ENCODE results near the gene KLF3. TPM values are rescaled to one million over a fixed set of nuclear protein-coding genes. Genes with fewer than 3 reads are reported as not detected.

Gene KLF3
- total RNA-seq, 1 donor from 2014 or later = 39.2 TPM

- TF ChIP-seq CTCF (IDR thresholded peaks at IDR 0.05; ENCODE audit: insufficient read depth, low read length, poor library complexity, severe bottlenecking) = no peak
- no peak for DNase-seq (ENCODE audit: low read depth)
- H3K27me3 ChIP-seq (ENCODE audit: control insufficient read depth, insufficient read depth, low read length) = no peaks in the 10 kb centered on the region
- H3K36me3 ChIP-seq (ENCODE audit: control insufficient read depth, insufficient read depth, low read length) = no peaks in the 10 kb centered on the region
- H3K4me3 ChIP-seq (ENCODE audit: low read depth, low read length) = no peak overlapping the region
These were observed 83.6 kb downstream of the KLF3 start for GRCh38 chr4:38747629-38748028.

- no peaks in the 10 kb centered on the region for H3K27me3 ChIP-seq (ENCODE audit: control insufficient read depth, insufficient read depth, low read length)
- DNase-seq (ENCODE audit: low read depth) = no peak
- TF ChIP-seq CTCF (IDR thresholded peaks at IDR 0.05; ENCODE audit: insufficient read depth, low read length, poor library complexity, severe bottlenecking) = no peak
- no peaks in the 10 kb centered on the region for H3K36me3 ChIP-seq (ENCODE audit: control insufficient read depth, insufficient read depth, low read length)
- no peak overlapping the region for H3K4me3 ChIP-seq (ENCODE audit: low read depth, low read length)
These were observed 85.3 kb downstream of the KLF3 start for GRCh38 chr4:38749336-38749735.

Other genes starting within 250 kb of the KLF3 start
- gene TLR10, start 118.8 kb downstream of the KLF3 start, total RNA-seq = not detected in 2 replicates
- 0.67 and 0.89 TPM in 2 replicates for gene TLR1, start 140.6 kb downstream of the KLF3 start, total RNA-seq
- 1.1 and 1.3 TPM in 2 replicates for gene TLR6, start 192.6 kb downstream of the KLF3 start, total RNA-seq
- 39.6 and 53.9 TPM in 2 replicates for gene FAM114A1, start 203.6 kb downstream of the KLF3 start, total RNA-seq

All from kidney epithelial cell (primary cell).